Lower lobe of right lung (tissue), 2 donors: ENCODE measurements around the gene ST3GAL3. TPM values are rescaled to one million over a fixed set of nuclear protein-coding genes. Genes with fewer than 3 reads are reported as not detected.
A peak's percentile ranks its signal among the peaks of the same experiment; 100 is the strongest.

Experiments
- ATAC-seq, 2 donors: fragments of 200-7000 bp; cut with Tn5 transposase; one replicate each; pipeline ENCODE4 v1.9.1; 2020 to 2022; ENCODE audit warnings: mild to moderate bottlenecking in 2 of 2, moderate library complexity in 2 of 2
- DNase-seq: peaks from one replicate; pipeline ENCODE4 v3.0.0-alpha.2; 2020
- H3K27ac ChIP-seq: fragments of 200-600 bp; one replicate; pipeline ENCODE4 v1.8.0; 2022
- H3K27me3 ChIP-seq: fragments of 200-600 bp; one replicate; pipeline ENCODE4 v1.8.0; 2022; ENCODE audit warnings: low read depth
- H3K36me3 ChIP-seq: fragments of 200-600 bp; one replicate; pipeline ENCODE4 v1.8.0; 2022; ENCODE audit warnings: mild to moderate bottlenecking
- H3K4me1 ChIP-seq: fragments of 200-600 bp; one replicate; pipeline ENCODE4 v1.8.0; 2022
- H3K4me3 ChIP-seq: fragments of 200-600 bp; one replicate; pipeline ENCODE4 v1.8.0; 2022; ENCODE audit warnings: mild to moderate bottlenecking
- H3K9me3 ChIP-seq: fragments of 200-600 bp; one replicate; pipeline ENCODE4 v1.8.0; 2022
- CTCF ChIP-seq: fragments of 200-600 bp; IDR thresholded peaks from one replicate; pipeline ENCODE4 v1.8.0; 2022; ENCODE audit warnings: antibody characterized with exemption, mild to moderate bottlenecking
- intact Hi-C: fragments of 100-400 bp; cut with DNase I; formaldehyde crosslinking; loops from one replicate; pipeline ENCODE4 v1.11.0; 2022
- total RNA-seq: library from RNA; stranded (reverse); fragmentation: NEBNext Ultra II Directional; extraction: Animal tissue kit (Norgen Biotek cat#: 25700); gene quantifications from one replicate; pipeline ENCODE4 v1.2.1, GENCODE V29; 2021
- donor health status: DM: no; HTN: yes; CAD: no; lungs with severe emphysema.

The ST3GAL3 gene
- total RNA-seq, 1 donor from 2014 or later: 23.6 TPM

DNA sequence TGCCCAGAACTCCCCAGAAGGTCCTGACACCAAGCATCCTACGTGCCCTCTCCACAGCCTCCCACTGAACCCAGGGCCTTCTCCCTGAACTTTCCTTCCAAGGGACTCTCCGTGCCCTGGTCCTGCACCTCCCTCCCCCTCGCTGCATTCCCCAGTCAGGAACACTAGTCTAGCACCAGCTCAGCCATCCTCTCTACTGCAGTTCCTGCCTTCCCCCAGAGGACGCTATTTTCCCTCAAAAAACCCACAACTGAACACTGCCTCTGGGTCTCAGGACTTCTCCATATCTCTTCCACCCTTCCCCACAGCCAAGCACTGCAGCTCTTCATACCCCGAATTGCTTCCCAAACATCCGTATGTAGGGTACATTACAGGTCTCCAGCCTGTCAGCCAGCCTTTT is 213.7 kb downstream of the ST3GAL3 start:
- H3K4me3 ChIP-seq: no peak overlapping the region
- ATAC-seq (no peak), DNase-seq (no peak)
- H3K27ac ChIP-seq: no peak overlapping the region
- no peaks in the 10 kb centered on the region for H3K9me3 ChIP-seq
- no peaks in the 10 kb centered on the region for H3K4me1 ChIP-seq
- peaks cover 14% of the 10 kb centered on the region for H3K36me3 ChIP-seq
- TF ChIP-seq CTCF: no peak
- intact Hi-C loops: no loop called here
- H3K27me3 ChIP-seq: no peaks in the 10 kb centered on the region

DNA sequence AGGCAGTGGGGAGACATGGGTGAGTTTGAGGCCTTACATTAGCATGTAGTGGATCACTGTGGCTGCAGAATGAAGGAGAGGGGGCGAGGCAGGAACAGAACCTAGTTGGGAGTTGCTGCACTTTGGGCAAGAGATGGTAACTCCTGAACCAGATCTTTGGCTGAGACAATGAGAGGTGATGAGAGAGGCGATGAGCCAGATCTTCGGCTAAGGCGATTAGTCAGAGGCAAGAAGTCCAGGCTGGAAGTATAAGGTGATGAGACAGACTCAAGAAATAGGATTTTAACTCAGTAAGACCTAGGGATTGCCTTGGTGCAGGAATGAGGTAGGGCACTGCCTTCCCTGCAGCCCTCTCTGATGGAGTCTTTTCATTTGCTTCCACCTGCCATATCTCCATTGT is 217.2 kb downstream of the ST3GAL3 start:
- DNase-seq (no peak), ATAC-seq (no peak)
- intact Hi-C loops: no loop called here
- Histone ChIP-seq H3K36me3 (peaks cover 21% of the 10 kb centered on the region), H3K9me3 (no peaks in the 10 kb centered on the region), H3K4me1 (no peaks in the 10 kb centered on the region), H3K4me3 (no peak overlapping the region), H3K27me3 (no peaks in the 10 kb centered on the region), H3K27ac (no peak overlapping the region)
- no peak for TF ChIP-seq CTCF

DNA sequence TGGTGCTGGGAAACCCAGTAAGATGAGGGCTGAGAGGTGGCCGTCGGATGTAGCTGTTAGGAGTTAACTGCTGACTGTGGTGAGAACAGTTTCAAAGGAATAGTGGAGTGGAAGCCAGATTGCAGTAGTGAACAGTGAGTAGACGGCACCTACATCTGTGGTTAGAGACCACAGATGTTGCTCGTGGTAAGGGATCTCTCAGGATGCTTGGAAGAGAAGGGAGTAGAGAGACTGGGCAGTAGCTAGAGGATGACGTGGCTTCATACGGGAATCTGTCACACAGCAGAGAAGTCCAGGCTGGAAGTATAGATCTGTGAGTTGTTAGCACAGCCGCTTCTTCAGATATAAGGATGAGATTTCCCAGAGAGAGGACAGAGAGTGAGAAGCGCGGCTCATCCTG is 218.5 kb downstream of the ST3GAL3 start:
- ATAC-seq: no peak
- Histone ChIP-seq H3K4me1 (no peaks in the 10 kb centered on the region), H3K4me3 (no peak overlapping the region), H3K27ac (no peak overlapping the region), H3K9me3 (no peaks in the 10 kb centered on the region), H3K36me3 (peaks cover 29% of the 10 kb centered on the region), H3K27me3 (no peaks in the 10 kb centered on the region)
- TF ChIP-seq CTCF: no peak
- intact Hi-C loops: no loop called here
- DNase-seq: no peak

DNA sequence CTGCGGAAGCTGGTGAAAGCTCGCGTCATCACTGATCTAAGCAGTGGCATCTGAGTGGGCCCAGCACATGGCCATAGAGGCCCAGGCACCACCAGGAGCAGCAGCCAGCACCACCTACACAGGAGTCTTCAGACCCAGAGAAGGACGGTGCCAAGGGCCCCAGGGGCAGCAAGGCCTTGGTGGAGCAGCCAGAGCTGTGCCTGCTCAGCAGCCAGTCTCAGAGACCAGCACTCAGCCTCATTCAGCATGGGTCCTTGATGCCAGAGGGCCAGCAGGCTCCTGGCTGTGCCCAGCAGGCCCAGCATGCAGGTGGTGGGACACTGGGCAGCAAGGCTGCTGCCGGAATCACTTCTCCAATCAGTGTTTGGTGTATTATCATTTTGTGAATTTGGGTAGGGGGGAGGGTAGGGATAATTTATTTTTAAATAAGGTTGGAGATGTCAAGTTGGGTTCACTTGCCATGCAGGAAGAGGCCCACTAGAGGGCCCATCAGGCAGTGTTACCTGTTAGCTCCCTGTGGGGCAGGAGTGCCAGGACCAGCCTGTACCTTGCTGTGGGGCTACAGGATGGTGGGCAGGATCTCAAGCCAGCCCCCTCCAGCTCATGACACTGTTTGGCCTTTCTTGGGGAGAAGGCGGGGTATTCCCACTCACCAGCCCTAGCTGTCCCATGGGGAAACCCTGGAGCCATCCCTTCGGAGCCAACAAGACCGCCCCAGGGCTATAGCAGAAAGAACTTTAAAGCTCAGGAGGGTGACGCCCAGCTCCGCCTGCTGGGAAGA is 223.0 kb downstream of the ST3GAL3 start:
- peak; percentile 26 for TF ChIP-seq CTCF
- Histone ChIP-seq H3K4me3 (no peak overlapping the region), H3K9me3 (no peaks in the 10 kb centered on the region), H3K27ac (no peak overlapping the region), H3K27me3 (peaks cover 15% of the 10 kb centered on the region), H3K4me1 (peaks cover 23% of the 10 kb centered on the region), H3K36me3 (peaks cover 20% of the 10 kb centered on the region)
- DNase-seq (no peak), ATAC-seq (no peak)
- intact Hi-C loops: no loop called here

- Histone ChIP-seq H3K27ac (no peak overlapping the region), H3K27me3 (peaks cover 20% of the 10 kb centered on the region), H3K4me1 (peaks cover 28% of the 10 kb centered on the region), H3K4me3 (no peak overlapping the region), H3K9me3 (no peaks in the 10 kb centered on the region), H3K36me3 (peaks cover 15% of the 10 kb centered on the region)
- TF ChIP-seq CTCF: no peak
- intact Hi-C loops: no loop called here
- DNase-seq: no peak
- ATAC-seq: no peak
These were observed 223.6 kb downstream of the ST3GAL3 start for GRCh38 chr1:43930949-43931275.
